GM18861 (cell line): ENCODE data around the gene CFAP65.

ENCODE experiments used
- ATAC-seq: cut with Tn5 transposase; IDR thresholded peaks from one replicate; pipeline ENCODE4 v1.9.1; 2021; ENCODE audit not compliant: unreplicated experiment

CFAP65 gene

DNA sequence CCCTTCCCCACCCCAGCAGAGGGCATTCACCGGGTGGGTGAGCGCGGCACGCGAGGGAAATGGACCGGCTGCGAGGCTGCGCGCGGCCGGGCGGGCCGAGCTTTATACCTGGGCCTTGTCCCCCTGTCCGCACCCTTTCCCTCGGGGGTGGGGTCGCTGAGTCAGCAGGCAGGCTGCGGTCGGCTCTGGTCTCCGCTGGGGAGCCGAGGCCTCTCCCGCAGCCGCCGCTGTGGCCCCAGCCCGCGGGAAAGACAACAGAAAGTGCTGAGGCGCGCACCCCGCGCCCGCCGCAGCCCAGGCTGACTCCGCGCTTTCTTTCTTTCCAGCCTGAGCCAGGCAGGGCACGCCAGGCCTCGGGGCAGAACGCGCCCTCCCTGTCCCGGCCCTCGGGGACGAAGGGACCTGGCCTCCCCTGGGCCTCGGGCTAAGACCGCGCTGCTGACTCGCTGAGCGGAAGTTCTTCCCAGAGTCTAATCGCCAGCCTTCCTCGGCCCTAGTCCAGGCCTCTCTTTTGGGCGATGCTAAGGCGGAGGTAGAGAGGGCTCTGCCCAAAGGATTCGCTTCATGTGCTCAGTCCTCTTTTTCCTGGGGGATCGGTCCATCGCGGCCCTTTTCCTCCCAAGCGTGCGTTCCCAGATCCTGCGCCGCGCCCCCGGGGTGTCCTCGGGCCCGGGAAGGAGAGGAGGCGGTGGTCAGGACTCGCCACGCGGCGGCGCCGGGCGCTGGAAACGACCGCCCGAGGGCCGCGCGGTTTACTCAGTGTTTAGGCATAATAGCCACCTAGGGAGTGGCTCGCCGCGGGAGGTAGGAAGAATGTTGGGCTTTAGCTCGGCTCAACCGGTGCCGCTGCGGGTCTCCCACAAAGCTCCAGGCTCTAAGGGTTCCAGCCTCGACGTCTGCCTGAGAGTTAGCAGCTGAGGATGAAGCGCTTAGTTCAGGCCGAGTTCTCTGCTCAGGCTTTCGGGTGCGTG lies 47.7 kb downstream of the CFAP65 start, which contains the start of gene CRYBA2:
Gene CRYBA2, minus strand, starts transcription at position 78 of the 971 bp plus-strand sequence. CDS start 246 bp downstream, outside the sequence.
- ATAC-seq, result no peak

DNA sequence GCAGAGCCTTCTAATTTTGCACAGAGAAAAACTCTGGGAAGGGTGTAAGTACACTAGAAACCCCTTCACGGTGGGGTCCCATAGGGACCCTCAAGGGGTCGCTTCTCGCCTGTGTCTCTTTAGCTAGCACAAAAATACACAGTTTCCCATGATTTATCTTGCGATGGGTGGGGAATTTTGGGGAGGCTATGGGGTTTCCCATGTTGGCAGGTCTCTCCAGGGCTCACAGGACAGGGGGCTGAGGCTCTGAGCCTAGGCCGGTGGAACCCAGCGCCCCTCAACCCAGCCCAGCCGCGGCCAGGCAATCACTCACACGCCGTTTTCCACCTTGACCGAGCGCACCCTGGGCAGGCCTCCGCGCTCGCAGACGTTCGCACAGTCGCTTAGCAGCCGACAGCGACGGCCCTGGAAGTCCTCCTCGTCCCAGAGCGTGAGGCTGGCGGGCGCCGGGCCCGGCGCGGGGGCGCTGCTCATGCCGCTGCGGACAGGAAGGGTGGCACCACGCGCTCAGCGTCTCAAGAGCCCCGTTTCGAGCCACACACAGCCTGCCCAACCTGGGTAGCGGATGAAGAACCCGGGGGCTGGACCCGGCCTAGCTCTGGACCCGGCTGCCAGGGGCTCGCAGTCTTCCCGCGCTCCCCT lies 48.5 kb downstream of the CFAP65 start:
- no peak for ATAC-seq

DNA sequence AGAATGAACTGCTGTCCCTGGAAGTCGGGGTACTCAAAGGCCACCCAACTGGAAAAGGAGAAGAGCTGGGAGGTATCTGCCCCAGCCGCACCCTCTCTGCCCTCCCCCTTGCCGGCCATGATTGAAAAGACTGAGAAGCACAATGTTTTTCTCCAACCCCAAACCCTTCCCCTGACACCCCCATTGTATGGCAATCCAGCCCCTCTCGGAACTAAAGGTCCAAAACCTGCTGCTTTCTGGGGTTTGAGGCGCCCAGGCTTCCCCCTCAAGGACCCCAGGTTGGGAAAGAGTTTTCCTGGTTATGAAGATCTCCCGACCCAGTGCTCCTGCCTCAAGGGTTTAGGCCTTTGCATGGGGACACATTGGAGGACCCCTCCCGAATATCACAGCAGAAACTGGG lies 49.1 kb downstream of the CFAP65 start:
- no peak for ATAC-seq

DNA sequence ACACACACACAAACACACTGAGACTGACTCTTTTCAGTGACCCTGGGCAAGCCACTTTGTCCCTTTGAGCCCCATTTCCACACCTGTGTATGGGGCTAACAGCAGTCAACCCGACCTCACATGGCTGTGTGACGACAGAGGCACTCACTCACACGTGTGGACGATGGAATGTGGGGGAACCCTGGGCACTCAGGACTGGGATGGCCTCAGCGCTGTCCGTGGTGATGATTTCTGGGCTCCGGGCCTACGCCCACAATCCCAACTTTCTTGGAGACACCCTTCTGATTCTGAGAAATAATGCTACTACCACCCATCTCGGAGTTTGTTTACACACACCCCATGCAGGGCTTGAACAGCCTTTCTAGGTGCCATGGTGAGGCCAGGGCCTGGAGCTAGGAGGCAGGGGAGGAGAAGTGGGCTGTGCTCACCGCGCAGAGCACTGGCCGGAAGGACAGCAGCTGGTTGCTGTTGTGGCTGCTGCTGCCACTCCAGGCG lies 49.6 kb downstream of the CFAP65 start:
- ATAC-seq, result no peak

DNA sequence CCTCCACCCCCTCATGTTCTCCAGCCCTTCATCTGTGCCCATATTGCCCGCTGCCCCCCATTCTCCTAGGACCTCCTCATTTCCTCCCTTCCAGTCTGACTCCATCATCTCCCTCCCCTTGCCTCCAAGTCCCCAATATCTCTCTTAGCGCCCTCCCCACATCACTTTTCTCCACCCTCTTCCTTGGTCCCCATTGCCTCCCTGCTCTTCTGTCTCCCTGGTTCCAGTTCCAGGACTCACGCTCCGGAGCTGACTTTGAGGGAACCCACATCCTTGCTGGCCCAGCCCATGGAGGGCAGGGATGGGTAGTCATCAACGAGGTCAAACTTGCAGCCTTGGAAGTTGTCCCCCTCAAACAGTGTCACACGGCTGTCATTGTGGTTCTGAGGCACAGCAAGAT lies 50.7 kb downstream of the CFAP65 start:
- ATAC-seq, result no peak

DNA sequence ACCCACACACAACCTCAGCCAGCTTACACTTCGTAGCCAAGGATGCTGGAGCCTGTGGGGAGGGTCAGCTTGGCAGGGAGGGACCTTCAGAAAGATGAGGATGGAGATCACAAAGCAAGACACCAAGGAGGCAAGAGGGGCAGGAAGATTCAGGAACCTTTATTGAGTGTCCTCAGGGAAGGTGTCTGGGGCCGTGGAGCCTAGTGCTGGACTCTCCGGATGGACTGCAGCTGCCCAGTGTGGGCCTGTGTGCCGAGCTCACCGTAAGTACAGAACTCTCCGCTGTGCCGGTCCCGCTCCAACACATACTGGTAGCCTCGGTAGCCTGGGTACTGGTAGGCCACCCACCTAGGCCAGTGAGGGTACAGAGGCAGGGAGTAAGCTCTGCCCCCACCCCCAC lies 51.3 kb downstream of the CFAP65 start:
- ATAC-seq, result no peak

DNA sequence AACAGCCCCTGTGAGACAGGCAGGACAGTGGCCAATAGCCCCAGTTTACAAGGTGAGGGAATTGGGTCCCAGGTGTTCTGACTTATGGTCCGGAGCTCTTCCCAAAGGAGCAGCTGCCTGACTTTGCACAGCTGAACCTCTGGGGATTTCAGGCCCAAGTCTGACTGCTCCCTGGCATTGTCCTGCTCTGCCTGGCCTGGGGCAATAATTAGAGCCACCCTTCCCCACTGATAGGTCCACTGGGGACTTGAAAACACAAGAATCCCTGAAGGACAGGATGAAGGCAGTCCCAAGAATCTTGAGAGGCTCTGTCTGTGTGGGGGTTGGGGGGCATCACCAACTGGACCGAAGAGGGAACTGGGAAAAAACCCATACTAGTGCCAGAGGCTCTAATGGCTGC lies 52.7 kb downstream of the CFAP65 start:
- no peak for ATAC-seq

DNA sequence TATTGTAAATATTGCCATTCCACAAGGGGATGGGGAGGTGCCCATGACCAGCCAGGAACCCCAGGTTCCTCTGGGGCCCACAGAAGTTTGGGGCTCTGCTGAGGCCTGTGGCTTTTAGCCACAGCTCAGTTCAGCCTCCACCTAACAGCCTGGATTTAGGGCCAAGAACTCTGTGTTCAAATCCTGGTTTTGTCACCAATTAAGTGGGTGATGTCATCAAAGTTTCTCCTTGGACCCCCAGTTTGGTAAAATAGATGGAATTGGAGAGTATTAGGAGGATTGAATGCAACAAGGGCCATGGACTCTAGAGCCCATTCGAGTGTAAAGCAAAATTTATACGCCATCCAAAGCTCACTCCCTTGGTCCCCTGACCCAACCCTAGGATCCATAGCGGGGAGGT lies 53.2 kb downstream of the CFAP65 start:
- ATAC-seq, result no peak

DNA sequence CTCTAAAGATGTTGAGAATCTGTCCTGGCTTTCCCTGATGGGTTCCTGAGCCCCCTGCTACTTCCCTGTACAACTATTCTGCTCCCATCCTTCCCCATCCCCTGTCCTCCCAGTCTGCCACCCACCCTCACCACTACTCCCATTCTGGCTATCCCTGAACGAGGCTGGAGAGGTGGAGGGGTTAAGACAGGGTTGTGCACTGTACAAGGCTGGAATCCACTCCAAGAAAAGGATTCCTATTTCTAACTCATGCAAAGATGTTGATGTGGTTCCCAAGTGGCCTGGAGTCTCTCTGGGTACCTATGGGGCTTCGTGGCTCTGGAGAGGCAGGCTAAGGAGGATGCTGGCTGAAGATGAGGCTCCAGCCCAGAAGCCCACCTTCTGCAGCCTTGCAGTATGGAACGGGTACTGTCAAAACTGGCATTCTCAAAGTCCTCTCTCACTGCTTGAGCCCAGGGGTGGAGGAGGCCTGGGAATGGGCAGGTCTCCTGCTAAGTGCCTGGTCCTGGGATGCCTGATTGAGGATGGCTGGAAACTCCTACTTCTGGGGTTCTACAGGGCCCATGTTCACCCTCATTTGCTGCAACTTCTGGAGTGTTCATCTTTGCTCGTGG lies 55.1 kb downstream of the CFAP65 start:
- no peak for ATAC-seq

DNA sequence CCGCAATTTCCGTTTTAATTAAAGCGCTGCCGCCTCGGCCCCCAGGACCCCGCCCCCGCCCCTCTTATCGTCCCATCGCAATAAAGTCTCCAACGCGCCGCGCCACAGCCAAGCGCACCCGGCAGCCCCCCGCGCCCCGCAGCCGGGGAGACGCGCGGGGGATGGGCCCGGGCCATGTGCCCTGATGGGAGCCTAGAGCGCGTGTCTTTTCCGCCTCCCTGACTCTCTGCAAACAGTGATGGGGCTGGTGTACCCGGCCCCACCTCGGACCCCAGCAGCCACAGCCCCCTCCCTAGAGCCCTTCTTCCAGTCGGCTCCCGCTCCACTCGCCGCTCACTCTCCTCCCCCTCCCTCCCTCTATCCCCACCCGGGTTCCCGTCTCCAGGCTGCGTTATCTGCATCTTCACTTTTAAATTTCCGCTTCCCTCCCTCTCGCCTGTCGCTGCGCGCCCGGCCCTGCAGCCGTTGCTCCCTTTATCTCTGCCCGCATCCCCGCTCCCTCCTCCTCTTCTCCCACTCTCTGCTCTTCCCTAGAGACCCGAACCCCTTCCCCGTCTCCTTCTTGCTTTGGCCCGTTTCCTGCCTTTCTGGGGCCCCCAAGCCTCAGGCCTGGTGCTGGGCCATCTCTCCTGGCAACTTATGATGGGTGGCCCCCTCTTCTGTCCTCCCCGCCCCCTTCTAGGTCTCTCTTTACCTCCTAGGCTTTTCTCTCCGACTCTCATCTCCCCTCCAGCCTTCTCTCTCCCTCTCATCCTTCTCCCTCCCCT lies 55.8 kb downstream of the CFAP65 start:
- no peak for ATAC-seq

DNA sequence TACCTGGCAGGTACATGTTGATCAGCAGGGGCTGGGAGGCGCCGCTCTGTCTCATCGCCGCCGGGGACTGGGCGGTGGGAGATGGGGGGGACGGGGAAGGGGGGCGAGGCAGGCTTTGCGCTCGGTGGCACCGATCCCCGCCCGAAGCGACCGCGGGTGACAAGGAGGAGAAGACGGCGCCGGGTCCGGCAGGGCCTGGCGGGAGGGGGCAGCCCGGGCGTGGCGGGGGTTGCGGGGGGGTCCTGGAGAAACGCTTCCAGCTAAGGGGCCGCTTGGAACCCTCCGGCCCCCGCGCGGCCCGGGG lies 56.3 kb downstream of the CFAP65 start, which contains the start of gene FEV:
Gene FEV, minus strand, starts transcription at position 164 of the 304 bp plus-strand sequence. Its CDS starts 109 bp downstream, at position 55.
- no peak for ATAC-seq

DNA sequence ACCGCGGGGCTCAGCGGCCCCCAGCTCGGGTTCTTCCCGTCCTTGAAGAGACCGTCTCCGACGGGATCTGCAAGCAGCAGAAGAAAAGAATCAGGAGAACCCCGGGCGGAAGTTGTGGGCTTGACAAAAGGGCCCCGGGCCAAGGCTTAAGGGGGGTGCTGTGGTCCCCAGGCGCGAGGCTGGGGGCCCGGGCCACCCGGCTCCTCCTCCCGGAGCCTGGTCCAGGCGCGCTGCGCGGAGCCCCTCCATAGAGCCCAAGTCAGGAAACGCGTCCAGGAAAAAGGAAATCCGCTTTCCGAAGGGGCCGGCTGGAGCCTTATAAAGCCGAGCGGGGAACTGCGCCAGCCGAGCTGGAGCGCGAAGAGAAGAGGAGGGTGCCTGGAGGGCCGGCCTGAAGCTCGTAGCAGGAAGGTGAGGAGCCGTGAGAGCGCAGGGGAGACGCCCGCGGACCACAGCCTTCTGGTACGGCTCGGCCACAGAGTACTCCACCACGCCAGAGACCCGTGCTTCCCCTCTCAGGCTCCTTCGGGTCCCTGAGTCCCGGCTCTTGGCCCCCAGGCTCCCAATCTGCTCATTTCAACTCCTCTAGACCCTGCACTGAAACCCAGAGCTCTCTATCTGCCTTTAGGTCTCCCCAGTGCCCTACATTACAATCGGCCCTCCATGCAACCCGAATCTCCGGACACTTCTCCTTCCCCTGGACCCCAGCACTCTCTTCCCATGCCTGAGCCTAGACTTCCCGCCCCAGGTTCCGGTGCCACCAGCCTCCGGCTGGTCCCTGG lies 56.9 kb downstream of the CFAP65 start:
- ATAC-seq, result no peak

DNA sequence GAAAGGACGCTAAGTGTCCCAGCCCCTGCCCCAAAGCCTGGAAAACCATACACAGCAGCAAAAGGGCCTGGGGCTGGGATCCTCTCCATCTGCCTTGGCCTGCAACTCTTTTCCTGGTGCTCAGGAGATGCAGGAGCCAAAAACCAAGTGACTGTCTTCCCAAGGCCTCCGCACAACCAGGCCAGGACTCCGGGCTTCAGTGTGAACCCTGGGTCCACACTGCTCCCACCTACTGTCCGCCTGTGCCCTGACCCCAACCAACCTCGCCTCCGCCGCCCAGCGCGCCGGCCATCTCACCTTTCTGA lies 57.4 kb downstream of the CFAP65 start:
- no peak for ATAC-seq

DNA sequence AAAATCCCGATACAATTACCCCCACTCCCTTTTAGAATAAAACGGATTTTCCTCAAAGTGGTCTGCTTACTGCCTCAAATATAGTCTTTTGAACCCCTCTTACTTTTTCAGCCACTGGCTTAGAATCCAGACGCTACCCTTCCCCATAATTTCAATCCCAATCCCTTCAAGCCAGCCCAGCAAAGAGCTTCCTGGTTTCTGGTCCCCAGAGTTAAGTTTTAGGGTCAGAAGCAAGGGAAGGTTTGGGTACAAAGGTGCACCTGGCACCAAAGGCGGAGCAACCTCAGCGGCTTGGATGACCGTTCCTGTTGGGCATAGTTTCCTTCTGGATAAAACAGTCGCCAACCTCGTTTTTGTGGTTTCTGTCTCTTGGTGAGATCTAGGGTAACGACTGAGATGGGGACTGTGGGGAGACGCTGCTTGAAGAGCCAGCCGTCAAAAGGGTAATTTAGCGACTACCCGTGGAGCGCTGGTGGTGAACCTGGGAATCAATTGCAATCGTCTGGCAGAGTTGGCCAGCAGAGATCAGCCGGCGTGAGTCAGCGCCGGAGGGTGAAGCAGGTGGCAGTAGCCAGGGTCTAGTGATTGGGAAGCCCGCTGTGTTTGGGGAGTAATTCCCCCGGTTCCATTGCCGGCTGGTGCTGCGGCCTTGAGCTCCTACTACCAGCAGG lies 57.9 kb downstream of the CFAP65 start:
- no peak for ATAC-seq

DNA sequence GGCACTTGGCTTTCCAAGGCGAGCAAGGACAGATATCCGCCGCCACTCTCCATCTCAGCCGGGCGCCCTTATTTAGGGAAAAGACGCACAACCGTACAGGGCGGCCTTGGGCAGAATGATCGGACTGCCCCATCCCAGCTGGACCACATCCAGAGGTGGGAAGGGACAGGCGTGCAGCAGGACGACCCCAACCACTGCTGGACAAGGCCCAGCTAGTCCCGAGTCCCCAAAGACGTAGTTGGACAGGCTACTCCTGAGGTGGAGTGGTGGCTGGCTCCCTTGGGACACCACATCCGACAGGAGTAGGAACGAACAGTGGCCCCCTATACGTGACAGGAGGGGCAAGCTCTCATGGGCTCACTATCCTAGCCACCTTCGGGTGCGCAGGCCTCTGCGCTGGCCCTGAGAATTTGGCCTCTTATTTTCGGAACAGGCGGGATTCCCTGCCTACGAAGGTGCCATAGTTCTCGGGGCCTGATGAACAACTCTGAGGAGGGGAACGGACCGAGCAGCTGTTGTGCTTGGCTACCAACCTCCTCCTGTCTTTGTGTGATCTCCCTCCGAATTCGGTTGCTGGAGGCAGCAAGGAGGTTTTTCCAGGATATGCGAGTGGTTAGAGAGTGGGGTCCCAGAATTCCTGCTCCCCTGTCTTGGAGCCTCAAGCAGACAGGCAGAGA lies 58.6 kb downstream of the CFAP65 start:
- no peak for ATAC-seq

DNA sequence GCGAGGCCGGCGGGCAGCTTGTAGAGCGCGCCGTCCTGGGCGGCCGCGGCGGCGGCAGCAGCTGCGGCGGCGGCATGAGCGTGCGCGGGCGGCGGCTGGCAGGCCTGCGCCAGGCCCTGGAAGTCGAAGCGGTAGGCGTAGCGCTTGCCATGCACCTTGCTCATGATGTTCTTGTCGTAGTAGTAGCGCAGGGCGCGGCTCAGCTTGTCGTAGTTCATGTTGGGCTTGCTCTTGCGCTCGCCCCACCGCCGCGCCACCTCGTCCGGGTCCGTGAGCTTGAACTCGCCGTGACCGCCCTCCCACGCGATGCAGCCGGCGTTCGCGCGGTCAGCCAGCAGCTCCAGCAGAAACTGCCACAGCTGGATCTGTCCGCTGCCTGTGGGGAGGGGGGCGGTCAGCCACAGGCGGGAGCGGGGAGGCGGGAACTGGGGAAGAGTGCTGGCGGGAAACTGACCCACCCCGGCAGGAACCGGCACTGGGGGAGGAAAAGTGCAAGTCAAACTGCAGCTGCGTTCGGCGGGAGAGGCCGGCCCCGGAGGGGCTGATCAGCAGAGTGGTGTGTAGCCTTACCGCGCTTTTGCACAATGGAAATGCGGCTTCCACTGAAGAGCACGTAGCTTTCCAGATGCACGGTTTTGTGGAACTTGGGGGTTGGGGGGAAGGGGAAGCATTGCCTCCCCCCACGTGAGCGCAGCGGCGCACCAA lies 59.3 kb downstream of the CFAP65 start:
- no peak for ATAC-seq

DNA sequence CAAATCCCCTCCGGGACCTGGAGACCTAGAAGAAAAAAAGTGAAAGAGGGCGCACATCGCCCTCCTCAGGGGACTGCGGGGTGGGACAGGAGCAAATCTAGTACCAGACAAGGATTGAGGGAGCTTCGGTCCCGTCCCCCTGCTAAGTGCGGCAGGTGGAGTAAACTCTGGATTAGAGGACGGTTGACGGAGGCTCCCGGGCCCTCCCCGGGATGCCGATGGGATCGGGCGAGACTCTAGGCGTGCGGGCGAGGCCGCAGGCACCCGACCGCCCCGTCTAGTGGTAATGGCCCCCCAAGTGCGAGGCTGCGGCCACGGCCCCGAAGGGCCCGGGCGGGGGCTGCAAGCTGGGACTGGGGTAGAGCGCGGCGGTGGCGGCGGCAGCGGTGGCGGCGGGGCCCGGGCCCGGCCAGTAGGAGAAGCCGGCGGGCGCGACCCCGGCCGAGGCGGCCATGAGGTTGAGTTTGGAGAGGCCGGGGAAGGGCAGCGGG lies 59.9 kb downstream of the CFAP65 start:
- ATAC-seq, result no peak

DNA sequence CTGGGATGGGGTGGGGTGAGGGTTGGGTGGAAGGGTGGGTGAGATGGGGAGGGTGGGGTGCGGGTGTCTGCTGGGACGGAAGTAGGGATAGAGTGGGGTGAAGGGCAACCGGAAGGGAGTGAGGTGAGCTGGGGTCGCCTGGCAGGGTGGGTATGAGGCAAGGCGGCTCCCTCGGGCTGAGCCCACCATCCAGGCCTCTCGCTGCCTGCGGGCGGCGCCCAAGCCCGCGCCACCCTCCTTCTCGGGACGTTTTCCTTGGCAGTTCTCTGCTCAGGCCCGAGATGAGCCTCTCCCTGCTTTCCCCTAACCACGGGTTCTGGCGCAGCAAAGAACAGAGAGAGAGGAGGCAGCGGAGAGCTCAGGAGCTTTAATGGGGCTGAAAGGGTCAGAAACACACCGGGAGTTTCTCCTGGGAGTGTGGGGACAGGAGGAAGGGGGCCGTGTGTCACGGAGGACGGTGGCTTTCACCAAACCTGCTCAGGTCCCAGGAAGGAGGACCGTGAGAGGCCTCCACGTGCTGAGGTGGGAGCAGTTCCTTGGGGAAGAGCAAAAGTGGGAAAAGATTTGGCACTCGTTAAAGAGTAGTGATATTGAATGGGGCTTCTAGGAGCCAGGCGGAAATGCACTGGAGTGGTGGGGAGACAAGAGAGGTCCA lies 60.5 kb downstream of the CFAP65 start:
- no peak for ATAC-seq
